ENCODE measurements around the gene MYO1B.

MYO1B gene

DNA sequence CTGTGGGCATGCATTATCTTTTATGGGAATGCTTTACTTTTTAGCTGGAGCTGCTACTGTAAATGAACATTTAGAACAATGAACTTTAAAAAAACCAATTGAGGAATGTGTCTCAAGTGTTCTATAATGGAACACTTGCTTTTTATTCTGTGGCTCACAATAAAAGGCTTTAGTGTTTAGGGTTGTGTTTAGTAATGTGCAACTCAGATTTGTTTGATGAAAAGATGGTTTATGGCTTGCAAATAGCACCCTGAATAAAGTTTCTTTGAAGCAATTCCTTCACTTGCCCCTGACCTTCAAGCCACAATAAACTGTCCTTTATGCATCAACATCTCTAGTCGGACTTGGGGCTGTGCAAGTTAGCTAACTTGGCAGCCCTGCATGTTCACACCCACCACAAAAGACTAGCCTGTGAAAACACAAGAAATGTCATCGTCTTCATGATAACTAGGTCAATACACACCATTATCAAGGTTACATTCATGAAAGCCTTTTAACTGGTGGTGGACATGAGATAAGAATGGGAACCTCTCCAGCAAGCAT is 98.7 kb downstream of the MYO1B start:
- H3K4me3 ChIP-seq (ENCODE audit: low read depth, low read length, poor library complexity, severe bottlenecking) = no peak overlapping the region
- H3K9ac ChIP-seq (ENCODE audit: low read length) = no peak overlapping the region
- H3K4me1 ChIP-seq (ENCODE audit: insufficient read depth, low read length, severe bottlenecking) = no peaks in the 10 kb centered on the region
- no peaks in the 10 kb centered on the region for H4K20me1 ChIP-seq (ENCODE audit: insufficient read depth, low read length)
- no peaks in the 10 kb centered on the region for H3K79me2 ChIP-seq (ENCODE audit: insufficient read depth, low read length)
- no peak overlapping the region for H2AFZ ChIP-seq (ENCODE audit: low read length)
- TF ChIP-seq EZH2 (IDR thresholded peaks at IDR 0.05; ENCODE audit: borderline replicate concordance, low read length) = no peak
- no peak for TF ChIP-seq CTCF (IDR thresholded peaks at IDR 0.05; ENCODE audit: low read length)
- H3K9me2 ChIP-seq (ENCODE audit: low read depth, low read length) = no peaks in the 10 kb centered on the region
- no peaks in the 10 kb centered on the region for H3F3A ChIP-seq (ENCODE audit: insufficient read depth, low read length)
- H3K27me3 ChIP-seq (ENCODE audit: insufficient read depth, low read length) = no peaks in the 10 kb centered on the region
- no peak overlapping the region for H3K4me2 ChIP-seq (ENCODE audit: low read length)
- H3K9me3 ChIP-seq (ENCODE audit: low read length) = no peaks in the 10 kb centered on the region
- no peak overlapping the region for H3K27ac ChIP-seq (ENCODE audit: low read depth, low read length, poor library complexity, severe bottlenecking)
- H3K36me3 ChIP-seq (ENCODE audit: insufficient read depth, low read length) = no peaks in the 10 kb centered on the region

DNA sequence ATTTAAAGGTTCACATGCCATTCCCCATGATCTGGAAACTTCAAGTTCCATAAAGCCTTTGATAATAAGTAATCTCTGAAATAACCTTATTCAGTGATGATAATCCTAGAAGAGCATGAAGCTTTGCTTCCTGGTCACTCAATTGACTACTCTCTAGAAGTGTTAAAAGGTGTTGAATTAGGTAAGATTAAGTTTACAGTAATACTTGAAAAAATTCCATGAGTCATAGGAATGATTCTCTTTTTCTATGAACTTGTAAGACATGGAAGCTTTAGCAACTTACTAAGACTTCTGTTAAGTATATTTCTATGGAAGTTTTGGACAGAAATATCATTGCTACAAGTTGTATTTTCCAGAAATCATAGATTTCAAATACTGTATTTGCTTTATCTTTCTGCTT is 100.6 kb downstream of the MYO1B start:
- Histone ChIP-seq H3K4me1 (ENCODE audit: insufficient read depth, low read length, severe bottlenecking) (no peaks in the 10 kb centered on the region), H3K4me2 (ENCODE audit: low read length) (no peak overlapping the region), H3K36me3 (ENCODE audit: insufficient read depth, low read length) (no peaks in the 10 kb centered on the region), H3K27ac (ENCODE audit: low read depth, low read length, poor library complexity, severe bottlenecking) (no peak overlapping the region), H3K79me2 (ENCODE audit: insufficient read depth, low read length) (no peaks in the 10 kb centered on the region), H3K27me3 (ENCODE audit: insufficient read depth, low read length) (no peaks in the 10 kb centered on the region), H3F3A (ENCODE audit: insufficient read depth, low read length) (no peaks in the 10 kb centered on the region), H2AFZ (ENCODE audit: low read length) (no peak overlapping the region), H3K9me2 (ENCODE audit: low read depth, low read length) (no peaks in the 10 kb centered on the region), H3K9ac (ENCODE audit: low read length) (no peak overlapping the region), H3K4me3 (ENCODE audit: low read depth, low read length, poor library complexity, severe bottlenecking) (no peak overlapping the region), H4K20me1 (ENCODE audit: insufficient read depth, low read length) (no peaks in the 10 kb centered on the region), H3K9me3 (ENCODE audit: low read length) (no peaks in the 10 kb centered on the region)
- no peak for TF ChIP-seq EZH2 (IDR thresholded peaks at IDR 0.05; ENCODE audit: borderline replicate concordance, low read length)
- TF ChIP-seq CTCF (IDR thresholded peaks at IDR 0.05; ENCODE audit: low read length) = no peak

DNA sequence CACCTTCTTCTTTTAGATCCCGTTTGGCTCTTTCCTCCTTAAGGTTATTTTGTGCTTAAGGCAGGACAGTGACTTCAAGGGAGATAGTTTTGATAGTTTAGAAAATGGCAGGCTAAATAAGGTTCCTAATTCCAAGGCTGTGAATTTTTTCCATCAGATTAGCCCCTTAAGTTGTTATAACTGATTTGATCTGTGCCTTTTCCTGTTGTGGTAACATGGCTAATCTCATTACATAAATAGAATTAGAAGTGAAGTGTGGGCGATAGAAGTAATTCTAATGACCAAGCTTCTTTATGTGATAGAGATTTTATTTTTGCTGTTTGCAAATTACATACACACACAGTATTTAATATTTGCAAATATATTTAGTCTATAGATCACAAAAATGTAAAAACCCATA is 102.0 kb downstream of the MYO1B start:
- Histone ChIP-seq H2AFZ (ENCODE audit: low read length) (no peak overlapping the region), H3K4me3 (ENCODE audit: low read depth, low read length, poor library complexity, severe bottlenecking) (no peak overlapping the region), H3K27ac (ENCODE audit: low read depth, low read length, poor library complexity, severe bottlenecking) (no peak overlapping the region), H3K9ac (ENCODE audit: low read length) (no peak overlapping the region), H3K9me2 (ENCODE audit: low read depth, low read length) (no peaks in the 10 kb centered on the region), H3K4me1 (ENCODE audit: insufficient read depth, low read length, severe bottlenecking) (no peaks in the 10 kb centered on the region), H4K20me1 (ENCODE audit: insufficient read depth, low read length) (no peaks in the 10 kb centered on the region), H3K79me2 (ENCODE audit: insufficient read depth, low read length) (no peaks in the 10 kb centered on the region), H3F3A (ENCODE audit: insufficient read depth, low read length) (no peaks in the 10 kb centered on the region), H3K27me3 (ENCODE audit: insufficient read depth, low read length) (no peaks in the 10 kb centered on the region), H3K4me2 (ENCODE audit: low read length) (no peak overlapping the region), H3K36me3 (ENCODE audit: insufficient read depth, low read length) (no peaks in the 10 kb centered on the region), H3K9me3 (ENCODE audit: low read length) (no peaks in the 10 kb centered on the region)
- TF ChIP-seq CTCF (IDR thresholded peaks at IDR 0.05; ENCODE audit: low read length) (no peak), EZH2 (IDR thresholded peaks at IDR 0.05; ENCODE audit: borderline replicate concordance, low read length) (no peak)
